GM18498 (cell line): ENCODE measurements around the gene KCTD20.
A peak's percentile ranks its signal among the peaks of the same experiment; 100 is the strongest.
"Not testable (repeated sequence)": the region's sequence is repeated elsewhere in the genome, so short reads cannot be mapped to it uniquely, and the experiment has no call there.

Experiments
- ATAC-seq: cut with Tn5 transposase; IDR thresholded peaks from one replicate; pipeline ENCODE4 v1.9.1; 2021; ENCODE audit warnings: mild to moderate bottlenecking, moderate library complexity; ENCODE audit not compliant: unreplicated experiment

Gene KCTD20

GRCh38 chr6:36442671-36443470, at the start of gene KCTD20, which contains the start of gene PXT1:
Gene KCTD20 (plus strand): TSS chr6:36443000. CDS start chr6:36470098, 27,098 bp downstream.
Gene PXT1 (minus strand): TSS chr6:36442854. CDS start chr6:36426082, 16,772 bp downstream.
- ATAC-seq: peak; percentile 88

GRCh38 chr6:36399970-36400369, 42.8 kb upstream of the KCTD20 start:
- no peak for ATAC-seq

- ATAC-seq: no peak
Observed at GRCh38 chr6:36402481-36402880, 40.3 kb upstream of the KCTD20 start.

- no peak for ATAC-seq
Observed at GRCh38 chr6:36404164-36404563, 38.6 kb upstream of the KCTD20 start.

GRCh38 chr6:36409718-36410117, 33.1 kb upstream of the KCTD20 start:
- not testable (repeated sequence) for ATAC-seq

GRCh38 chr6:36413489-36414480, 29.0 kb upstream of the KCTD20 start:
- ATAC-seq: no peak

DNA sequence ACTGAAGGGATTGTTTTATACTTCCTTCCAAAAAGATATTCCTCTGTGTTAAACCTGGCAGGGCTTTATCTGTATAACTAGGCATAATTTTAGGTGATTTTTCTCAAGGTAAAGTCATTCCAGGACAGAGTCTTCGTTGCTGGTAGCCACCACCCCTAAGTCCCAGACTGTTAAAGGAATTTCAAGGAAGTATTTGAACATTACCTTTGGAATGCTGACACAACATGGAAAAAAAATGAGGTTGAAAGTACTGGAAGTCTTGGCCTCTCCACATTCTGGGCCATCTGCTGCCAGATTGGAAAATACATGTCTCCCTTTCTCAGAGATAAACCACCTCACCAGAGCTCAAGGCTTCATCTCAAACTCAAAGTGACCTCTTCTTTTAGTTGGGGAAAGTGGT, 28.3 kb upstream of the KCTD20 start:
- ATAC-seq: no peak

DNA sequence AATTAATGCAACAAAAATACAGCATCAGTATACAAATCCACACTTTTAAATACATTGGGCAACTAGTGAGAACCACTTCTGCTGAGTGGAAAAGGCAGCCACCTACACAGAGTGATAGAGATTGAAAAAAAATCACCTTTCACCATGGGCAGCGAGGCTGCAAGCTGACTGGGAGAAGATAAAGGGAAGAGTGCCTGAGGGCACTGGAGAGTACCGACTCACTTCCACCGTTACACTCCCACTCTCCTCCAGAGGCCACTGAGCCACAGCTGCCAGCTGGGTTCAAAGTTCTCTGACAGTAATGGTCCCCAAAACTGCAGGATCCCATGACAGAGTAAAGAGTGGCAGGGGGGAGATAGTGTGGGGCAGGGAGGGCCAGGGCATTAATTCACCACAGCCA, 24.2 kb upstream of the KCTD20 start:
- ATAC-seq: no peak

GRCh38 chr6:36419310-36419709, 23.5 kb upstream of the KCTD20 start:
- no peak for ATAC-seq

DNA sequence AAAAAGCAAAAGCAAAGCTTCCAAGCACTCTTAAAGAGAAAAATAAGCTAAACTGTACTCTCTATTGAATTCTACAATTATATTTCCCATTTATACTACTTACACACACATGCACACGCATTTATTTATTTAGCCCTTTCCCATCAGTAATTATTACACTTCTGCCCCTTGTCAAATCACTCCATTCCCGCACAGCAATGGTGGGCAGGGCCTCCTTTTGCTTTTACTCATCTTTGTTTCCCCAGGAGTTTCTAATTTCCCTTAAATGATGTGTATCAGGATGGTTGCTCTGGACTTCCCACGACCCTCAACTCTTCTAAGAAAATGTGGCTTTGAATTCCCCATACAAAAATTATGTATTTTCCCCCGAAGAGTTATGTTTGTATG, 20.1 kb upstream of the KCTD20 start:
- no peak for ATAC-seq

- ATAC-seq: peak; percentile 97
Observed at GRCh38 chr6:36423101-36423824, 19.5 kb upstream of the KCTD20 start.

DNA sequence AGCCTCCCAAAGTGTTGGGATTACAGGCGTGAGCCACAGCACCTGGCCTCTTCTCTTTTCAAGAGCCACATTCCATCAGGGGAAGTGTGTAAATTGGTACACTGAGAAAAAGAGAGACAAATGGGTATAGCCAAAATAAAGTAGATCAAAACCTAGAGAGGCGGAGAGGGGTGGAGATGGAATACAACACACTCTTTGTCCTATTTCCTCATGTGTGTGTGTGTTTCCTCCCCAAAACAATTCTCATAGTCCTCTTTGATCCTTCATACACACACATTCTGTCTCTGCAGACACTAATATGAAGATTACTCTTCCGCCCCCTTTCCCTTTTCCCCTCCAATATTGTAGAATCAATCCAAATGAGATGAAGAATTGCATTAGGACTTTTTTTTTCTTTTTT, 16.2 kb upstream of the KCTD20 start:
- no peak for ATAC-seq

- no peak for ATAC-seq
Observed at GRCh38 chr6:36428911-36429310, 13.9 kb upstream of the KCTD20 start.

DNA sequence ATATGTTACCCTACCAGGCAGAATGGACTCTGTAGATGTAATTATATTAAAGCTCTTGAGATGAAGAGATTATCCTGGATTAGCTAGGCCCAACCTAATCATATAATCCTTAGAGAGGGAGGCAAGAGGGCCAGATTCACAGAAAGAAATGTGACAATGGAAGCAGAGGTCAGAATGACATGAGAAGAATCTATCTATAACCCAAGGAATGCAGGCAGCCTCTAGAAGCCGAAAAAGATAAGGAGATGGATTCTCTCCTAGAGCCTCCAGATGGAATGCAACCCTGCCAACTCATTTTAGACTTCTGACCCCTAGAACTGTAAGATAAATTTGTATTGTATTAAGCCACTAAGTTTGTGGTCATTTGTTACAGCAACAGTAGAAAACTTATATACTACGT, 12.4 kb upstream of the KCTD20 start:
- ATAC-seq: no peak

- no peak for ATAC-seq
Observed at GRCh38 chr6:36431197-36431596, 11.6 kb upstream of the KCTD20 start.

DNA sequence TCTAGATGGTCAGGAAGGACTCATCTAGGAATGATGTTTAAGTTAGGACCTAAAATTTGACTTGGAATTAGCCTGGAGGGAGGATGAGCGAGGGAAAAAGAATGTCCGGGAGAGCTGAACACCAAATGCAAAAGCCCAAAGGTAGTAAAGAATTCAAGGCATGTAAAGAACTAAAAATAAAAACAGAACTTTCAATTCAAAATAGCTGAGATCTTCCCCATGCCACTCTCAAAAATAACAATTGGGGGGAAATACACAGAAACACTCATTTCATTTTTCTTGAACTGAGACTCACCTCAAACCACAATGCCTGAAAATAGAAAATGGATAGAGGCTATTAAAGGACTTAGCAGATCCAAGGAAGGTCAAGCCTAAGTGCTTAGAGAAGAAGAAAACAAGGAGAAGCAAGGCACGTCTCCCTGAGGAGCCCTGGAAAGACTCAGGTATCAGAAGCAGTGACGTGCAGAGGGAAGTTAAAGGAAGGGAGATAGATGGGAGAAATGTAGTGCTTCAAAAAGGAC, 10.6 kb upstream of the KCTD20 start:
- no peak for ATAC-seq

DNA sequence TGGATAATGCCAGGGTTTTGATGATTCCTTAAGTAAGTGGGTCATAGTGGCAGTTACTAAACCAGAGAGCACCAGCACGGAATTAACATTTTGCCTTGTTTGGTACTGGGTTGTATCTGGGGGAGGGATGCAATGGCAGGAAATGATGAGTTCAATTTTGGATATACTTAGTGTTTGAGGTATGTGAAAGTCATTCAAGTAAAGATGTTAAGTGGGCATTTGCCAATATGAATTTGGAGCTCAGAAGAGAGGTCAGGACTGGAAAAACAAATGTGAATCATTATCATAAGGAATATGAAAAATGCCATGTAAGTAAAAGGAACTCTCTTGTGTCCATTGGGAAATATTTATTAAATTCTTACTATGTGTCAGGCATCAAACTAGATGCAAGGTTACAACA, 6.3 kb upstream of the KCTD20 start:
- no peak for ATAC-seq

DNA sequence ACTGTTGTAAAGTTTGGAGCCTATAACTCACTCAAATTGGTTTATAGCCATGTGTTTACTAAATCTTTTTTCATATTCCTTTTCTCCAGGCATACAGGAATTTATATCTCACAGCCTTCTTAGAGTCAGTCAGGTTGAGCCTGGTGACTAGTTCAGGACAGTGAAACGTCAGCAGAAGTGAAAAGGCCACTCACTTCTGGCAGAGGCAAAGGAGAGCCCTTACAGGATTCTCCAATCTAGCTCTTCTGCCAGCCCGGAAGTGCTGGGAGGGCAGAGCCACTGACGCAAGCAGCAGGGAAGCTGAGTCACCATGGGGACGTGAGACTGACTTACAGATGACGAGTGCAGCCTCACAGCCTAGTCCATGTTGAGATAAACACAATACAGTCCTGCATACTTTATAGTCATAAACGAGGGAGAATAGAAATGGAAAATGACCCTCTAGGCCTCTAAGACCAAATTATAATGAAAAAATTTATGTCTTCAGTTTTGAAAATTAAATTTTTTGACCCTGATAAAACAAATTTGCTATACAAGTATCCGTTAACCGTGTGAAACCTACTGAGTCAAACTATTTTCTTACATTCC, 1.4 kb upstream of the KCTD20 start:
- ATAC-seq: peak; percentile 58

DNA sequence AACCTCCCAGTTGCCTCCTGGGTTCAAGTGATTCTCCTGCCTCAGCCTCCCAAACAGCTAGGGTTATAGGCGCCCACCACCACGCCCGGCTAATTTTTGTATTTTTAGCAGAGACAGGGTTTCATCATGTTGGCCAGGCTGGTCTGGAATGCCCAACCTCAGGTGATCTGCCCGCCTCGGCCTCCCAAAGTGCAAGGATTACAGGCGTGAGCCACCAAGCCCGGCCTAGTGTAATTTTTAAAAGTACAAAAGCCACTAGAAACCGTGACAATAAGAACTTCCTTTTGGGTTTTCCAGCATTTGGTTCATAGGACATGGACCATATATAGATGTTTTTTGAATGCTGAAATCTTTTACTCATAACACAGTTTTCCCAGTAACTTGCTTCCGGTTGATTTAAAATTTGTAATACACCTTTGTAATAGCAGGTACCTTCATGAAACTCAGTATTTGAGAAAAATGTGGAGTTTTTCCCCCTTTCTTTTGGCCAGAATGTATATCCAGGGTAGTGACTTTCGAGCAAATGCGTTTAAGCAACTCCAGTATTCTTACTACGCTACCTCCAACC, 613 bp upstream of the KCTD20 start:
- no peak for ATAC-seq
